Lung (tissue), 12 donors: Measurements from ENCODE around the gene ABCF3. TPM values are rescaled to one million over a fixed set of nuclear protein-coding genes. Genes with fewer than 3 reads are reported as not detected.

ENCODE experiments used
- ATAC-seq: fragments of 200-7000 bp; cut with Tn5 transposase; one replicate; pipeline ENCODE4 v1.9.1; 2020; ENCODE audit warnings: moderate number of reproducible peaks; ENCODE audit not compliant: insufficient read depth, low FRiP score
- DNase-seq, 3 donors: peaks; one replicate each; pipeline ENCODE4 v3.0.0-alpha.2; 2013 to 2017
- H3K27ac ChIP-seq, 2 donors: one replicate each; pipeline ENCODE4 v1.5.1; 2013; ENCODE audit warnings: mild to moderate bottlenecking in 2 of 2, moderate library complexity in 2 of 2, control low read depth in 1 of 2, inconsistent platforms in 1 of 2, low read depth in 1 of 2, low read length in 1 of 2
- H3K27me3 ChIP-seq, 3 donors: one replicate each; pipeline ENCODE4 v1.5.1; 2013; ENCODE audit warnings: low read length in 2 of 3; ENCODE audit not compliant: control insufficient read depth in 3 of 3, insufficient read depth in 3 of 3
- H3K36me3 ChIP-seq, 4 donors: one replicate each; pipeline ENCODE4 v1.5.1; 2013; ENCODE audit warnings: low read length in 4 of 4, mild to moderate bottlenecking in 1 of 4, moderate library complexity in 1 of 4; ENCODE audit not compliant: control insufficient read depth in 4 of 4, insufficient read depth in 4 of 4
- H3K4me1 ChIP-seq, 5 donors: one replicate each; pipeline ENCODE4 v1.5.1; 2013; ENCODE audit warnings: low read length in 5 of 5, mild to moderate bottlenecking in 2 of 5, moderate library complexity in 1 of 5; ENCODE audit not compliant: control insufficient read depth in 5 of 5, insufficient read depth in 5 of 5
- H3K4me3 ChIP-seq: one replicate; pipeline ENCODE4 v1.5.1; 2013; ENCODE audit warnings: mild to moderate bottlenecking, control low read depth, moderate library complexity
- H3K9ac ChIP-seq, 2 donors: one replicate each; pipeline ENCODE4 v1.5.1; 2013; ENCODE audit warnings: low read length in 2 of 2, control low read depth in 1 of 2; ENCODE audit not compliant: insufficient read depth in 1 of 2
- H3K9me3 ChIP-seq, 4 donors: one replicate each; pipeline ENCODE4 v1.5.1; 2013; ENCODE audit warnings: low read length in 3 of 4, mild to moderate bottlenecking in 1 of 4, moderate library complexity in 1 of 4; ENCODE audit not compliant: control insufficient read depth in 4 of 4, insufficient read depth in 3 of 4
- CTCF ChIP-seq: IDR thresholded peaks from 2 replicates; pipeline ENCODE4 v1.5.1; 2012; ENCODE audit warnings: mild to moderate bottlenecking; ENCODE audit errors: control extremely low read depth, extremely low read depth
- WGBS, 2 donors: extraction: QIAGEN DNeasy Blood & Tissue Kit; methylation state at CpG; one replicate each; pipeline ENCODE4 v1.1.7; 2013; 5-methylcytosine and 5-hydroxymethylcytosine counted together
- polyA plus RNA-seq, 2 donors: library from polyadenylated mRNA; stranded (reverse); fragments of 200-250 nt; gene quantifications; one replicate each; pipeline ENCODE4 v1.2.1, GENCODE V29; 2013
- total RNA-seq, 2 donors: library from RNA; depleted of rRNA in 1 of 2; stranded (reverse); fragments of >200 nt in 1 of 2; gene quantifications; one replicate each; pipeline ENCODE4 v1.2.1, GENCODE V29; 2014 to 2021
- donor health status: control.
- donor health status: control.
- donor health status: Bipolar disorder and iron deficiency.
- donor health status: healthy.
- donor health status: DM: yes; HTN: yes; CAD: no.

ABCF3 gene
- total and polyA plus RNA-seq, 4 donors, result 44.7 to 81.8 (median 49.5) TPM

- DNase-seq (peak; percentile 51 to 65 (median 56)), ATAC-seq (no peak)
- WGBS, 2 donors, result 78 to 82% methylated on average over 4 of the region's 4 CpGs
- no peak overlapping the region for H3K9ac ChIP-seq
- H3K36me3 ChIP-seq, result peaks cover 6 to 24% (median 9%) of the 10 kb centered on the region in 4 donors
- H3K9me3 ChIP-seq, result no peaks in the 10 kb centered on the region
- no peaks in the 10 kb centered on the region for H3K27me3 ChIP-seq
- TF ChIP-seq CTCF, result no peak
- peaks cover 0 to 7% (median 0%) of the 10 kb centered on the region in 5 donors for H3K4me1 ChIP-seq
- no peak overlapping the region for H3K27ac ChIP-seq
- no peak overlapping the region for H3K4me3 ChIP-seq
Observed at GRCh38 chr3:184240384-184241140, 54.6 kb downstream of the ABCF3 start.

DNA sequence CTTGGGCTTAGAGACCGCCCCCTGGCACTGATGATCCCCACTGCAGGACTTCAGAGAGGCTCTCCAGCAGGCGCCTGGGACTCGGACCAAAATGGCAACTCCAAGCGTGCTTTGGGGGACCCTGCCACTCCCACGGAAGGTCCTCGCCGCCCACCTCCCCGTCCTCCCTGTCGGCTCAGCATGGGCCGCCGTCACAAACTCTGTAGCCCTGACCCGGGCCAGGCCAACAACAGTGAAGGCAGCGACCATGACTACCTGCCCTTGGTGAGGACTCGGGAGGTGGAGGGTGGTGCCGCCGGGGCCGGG, 55.1 kb downstream of the ABCF3 start:
- peak; percentile 28 for ATAC-seq
- H3K9me3 ChIP-seq, result no peaks in the 10 kb centered on the region
- H3K36me3 ChIP-seq, result peaks cover 6 to 24% (median 10%) of the 10 kb centered on the region in 4 donors
- H3K27me3 ChIP-seq, result no peaks in the 10 kb centered on the region
- 49 to 51% methylated on average over 17 of the region's 17 CpGs for WGBS, 2 donors
- TF ChIP-seq CTCF, result no peak
- no peak overlapping the region for H3K4me3 ChIP-seq
- H3K9ac ChIP-seq, result no peak overlapping the region
- no peak overlapping the region for H3K27ac ChIP-seq
- DNase-seq, result no peak
- H3K4me1 ChIP-seq, result peaks cover 0 to 7% (median 0%) of the 10 kb centered on the region in 5 donors

DNA sequence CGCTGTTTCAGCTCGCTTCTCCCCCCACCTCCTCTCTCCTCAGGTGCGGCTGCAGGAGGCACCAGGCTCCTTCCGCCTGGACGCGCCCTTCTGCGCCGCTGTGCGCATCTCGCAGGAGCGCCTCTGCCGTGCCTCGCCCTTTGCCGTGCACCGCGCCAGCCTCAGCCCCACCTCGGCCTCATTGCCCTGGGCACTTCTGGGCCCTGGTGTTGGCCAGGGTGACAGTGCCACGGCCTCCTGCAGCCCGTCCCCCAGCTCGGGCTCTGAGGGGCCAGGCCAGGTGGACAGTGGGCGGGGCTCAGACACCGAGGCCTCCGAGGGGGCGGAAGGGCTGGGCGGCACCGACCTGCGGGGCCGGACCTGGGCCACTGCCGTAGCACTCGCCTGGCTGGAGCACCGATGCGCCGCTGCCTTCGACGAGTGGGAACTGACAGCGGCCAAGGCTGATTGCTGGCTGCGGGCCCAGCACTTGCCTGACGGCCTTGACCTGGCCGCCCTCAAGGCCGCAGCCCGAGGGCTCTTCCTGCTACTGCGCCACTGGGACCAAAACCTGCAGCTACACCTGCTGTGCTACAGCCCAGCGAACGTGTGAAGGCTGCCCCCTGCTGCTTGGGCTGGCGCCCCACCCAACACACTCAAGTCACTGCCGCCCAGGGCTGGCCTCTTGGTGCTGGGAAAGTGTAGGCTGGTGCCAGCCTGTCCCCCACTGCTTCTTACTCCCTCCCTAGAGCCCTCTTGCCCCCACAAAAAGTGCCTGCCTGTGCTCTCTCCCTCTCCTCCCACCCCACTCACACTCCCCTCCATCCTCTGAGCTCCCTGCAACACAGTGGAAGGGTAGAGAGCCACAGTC, 55.7 kb downstream of the ABCF3 start:
- H3K9ac ChIP-seq, result no peak overlapping the region
- H3K36me3 ChIP-seq, result peaks cover 6 to 24% (median 10%) of the 10 kb centered on the region in 4 donors
- peak; percentile 1 for TF ChIP-seq CTCF
- 37 to 47% methylated on average over 42 to 46 of the region's 46 CpGs for WGBS, 2 donors
- H3K4me1 ChIP-seq, result peaks cover 0 to 7% (median 0%) of the 10 kb centered on the region in 5 donors
- H3K27me3 ChIP-seq, result no peaks in the 10 kb centered on the region
- no peak overlapping the region for H3K27ac ChIP-seq
- DNase-seq (peak in 1 of 3 donors; percentile 41), ATAC-seq (peak; percentile 62)
- H3K9me3 ChIP-seq, result no peaks in the 10 kb centered on the region
- H3K4me3 ChIP-seq, result no peak overlapping the region
